ENCODE data around the gene KCTD2. TPM values are rescaled to one million over a fixed set of nuclear protein-coding genes. Genes with fewer than 3 reads are reported as not detected.

The KCTD2 gene
- total RNA-seq, 1 donor: 22.5 TPM

DNA sequence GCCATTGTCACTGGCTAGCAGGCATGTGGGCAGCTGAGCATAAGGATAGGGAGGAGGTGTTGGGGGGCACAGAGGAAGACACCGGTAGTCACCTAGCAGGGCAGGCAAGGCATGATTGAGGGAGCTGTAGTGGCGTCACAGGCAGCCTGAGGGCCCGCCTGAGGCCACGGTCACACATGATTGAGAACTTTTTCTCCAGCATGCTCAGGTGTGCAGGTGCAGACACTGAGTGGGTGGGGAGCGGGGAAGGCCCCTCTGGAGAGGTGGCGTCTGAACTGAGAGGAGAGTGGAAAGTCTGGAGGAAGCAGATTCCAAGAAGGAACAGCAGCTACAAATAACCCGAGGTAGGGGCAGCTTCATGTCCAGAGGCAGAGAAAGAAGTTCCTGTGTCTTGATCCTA is 51.8 kb downstream of the KCTD2 start:
- H3K4me3 ChIP-seq (ENCODE audit: low read depth, low read length): no peak overlapping the region
- TF ChIP-seq, protein P1, sequence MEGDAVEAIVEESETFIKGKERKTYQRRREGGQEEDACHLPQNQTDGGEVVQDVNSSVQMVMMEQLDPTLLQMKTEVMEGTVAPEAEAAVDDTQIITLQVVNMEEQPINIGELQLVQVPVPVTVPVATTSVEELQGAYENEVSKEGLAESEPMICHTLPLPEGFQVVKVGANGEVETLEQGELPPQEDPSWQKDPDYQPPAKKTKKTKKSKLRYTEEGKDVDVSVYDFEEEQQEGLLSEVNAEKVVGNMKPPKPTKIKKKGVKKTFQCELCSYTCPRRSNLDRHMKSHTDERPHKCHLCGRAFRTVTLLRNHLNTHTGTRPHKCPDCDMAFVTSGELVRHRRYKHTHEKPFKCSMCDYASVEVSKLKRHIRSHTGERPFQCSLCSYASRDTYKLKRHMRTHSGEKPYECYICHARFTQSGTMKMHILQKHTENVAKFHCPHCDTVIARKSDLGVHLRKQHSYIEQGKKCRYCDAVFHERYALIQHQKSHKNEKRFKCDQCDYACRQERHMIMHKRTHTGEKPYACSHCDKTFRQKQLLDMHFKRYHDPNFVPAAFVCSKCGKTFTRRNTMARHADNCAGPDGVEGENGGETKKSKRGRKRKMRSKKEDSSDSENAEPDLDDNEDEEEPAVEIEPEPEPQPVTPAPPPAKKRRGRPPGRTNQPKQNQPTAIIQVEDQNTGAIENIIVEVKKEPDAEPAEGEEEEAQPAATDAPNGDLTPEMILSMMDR (IDR thresholded peaks at IDR 0.05; ENCODE audit: insufficient read depth, low read depth, low read length): no peak
- DNase-seq (ENCODE audit: low read depth): no peak

DNA sequence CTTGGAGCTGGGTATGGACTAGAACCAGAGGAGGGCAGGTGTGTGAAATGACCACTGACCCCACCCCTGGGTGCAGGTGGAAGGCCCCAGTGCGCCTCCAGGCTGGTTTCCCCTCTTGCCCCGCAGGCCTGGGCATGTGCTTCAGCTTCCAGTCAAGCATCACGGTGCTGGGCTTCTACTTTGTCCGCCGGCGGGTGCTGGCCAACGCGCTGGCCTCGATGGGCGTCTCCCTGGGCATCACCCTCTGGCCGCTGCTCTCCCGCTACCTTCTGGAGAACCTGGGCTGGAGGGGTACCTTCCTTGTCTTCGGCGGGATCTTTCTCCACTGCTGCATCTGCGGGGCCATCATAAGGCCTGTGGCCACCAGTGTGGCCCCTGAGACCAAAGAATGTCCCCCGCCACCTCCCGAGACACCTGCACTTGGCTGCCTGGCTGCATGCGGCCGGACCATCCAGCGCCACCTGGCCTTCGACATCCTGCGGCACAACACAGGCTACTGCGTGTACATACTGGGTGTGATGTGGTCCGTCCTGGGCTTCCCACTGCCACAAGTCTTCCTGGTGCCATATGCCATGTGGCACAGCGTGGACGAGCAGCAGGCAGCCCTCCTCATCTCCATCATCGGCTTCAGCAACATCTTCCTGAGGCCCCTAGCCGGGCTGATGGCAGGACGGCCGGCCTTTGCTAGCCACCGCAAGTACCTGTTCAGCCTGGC is 53.0 kb downstream of the KCTD2 start:
- TF ChIP-seq, protein P1 (IDR thresholded peaks at IDR 0.05; ENCODE audit: insufficient read depth, low read depth, low read length): no peak
- H3K4me3 ChIP-seq (ENCODE audit: low read depth, low read length): no peak overlapping the region
- DNase-seq (ENCODE audit: low read depth): no peak

DNA sequence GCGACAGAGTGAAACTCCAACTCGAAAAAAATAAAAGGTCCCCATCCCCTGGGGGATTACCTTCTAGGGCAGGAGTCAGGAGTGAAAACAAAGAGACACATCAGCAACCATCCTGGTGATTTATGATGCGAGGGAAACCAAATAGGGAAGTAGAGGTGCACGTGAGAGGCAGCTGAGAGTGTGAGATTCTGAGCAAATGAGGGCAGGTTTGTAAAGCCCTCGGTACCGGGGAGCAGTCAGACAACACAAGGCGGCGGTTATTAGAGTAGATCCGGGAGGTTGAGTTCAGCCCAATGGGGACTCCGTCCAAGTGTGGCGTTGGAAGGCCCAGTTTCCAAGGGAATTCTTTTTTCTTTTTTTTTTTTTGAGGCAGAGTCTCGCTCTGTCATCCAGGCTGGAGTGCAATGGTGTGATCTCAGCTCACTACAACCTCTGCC is 55.4 kb downstream of the KCTD2 start:
- TF ChIP-seq, protein P1 (IDR thresholded peaks at IDR 0.05; ENCODE audit: insufficient read depth, low read depth, low read length): no peak
- no peak for DNase-seq (ENCODE audit: low read depth)
- H3K4me3 ChIP-seq (ENCODE audit: low read depth, low read length): no peak overlapping the region

DNA sequence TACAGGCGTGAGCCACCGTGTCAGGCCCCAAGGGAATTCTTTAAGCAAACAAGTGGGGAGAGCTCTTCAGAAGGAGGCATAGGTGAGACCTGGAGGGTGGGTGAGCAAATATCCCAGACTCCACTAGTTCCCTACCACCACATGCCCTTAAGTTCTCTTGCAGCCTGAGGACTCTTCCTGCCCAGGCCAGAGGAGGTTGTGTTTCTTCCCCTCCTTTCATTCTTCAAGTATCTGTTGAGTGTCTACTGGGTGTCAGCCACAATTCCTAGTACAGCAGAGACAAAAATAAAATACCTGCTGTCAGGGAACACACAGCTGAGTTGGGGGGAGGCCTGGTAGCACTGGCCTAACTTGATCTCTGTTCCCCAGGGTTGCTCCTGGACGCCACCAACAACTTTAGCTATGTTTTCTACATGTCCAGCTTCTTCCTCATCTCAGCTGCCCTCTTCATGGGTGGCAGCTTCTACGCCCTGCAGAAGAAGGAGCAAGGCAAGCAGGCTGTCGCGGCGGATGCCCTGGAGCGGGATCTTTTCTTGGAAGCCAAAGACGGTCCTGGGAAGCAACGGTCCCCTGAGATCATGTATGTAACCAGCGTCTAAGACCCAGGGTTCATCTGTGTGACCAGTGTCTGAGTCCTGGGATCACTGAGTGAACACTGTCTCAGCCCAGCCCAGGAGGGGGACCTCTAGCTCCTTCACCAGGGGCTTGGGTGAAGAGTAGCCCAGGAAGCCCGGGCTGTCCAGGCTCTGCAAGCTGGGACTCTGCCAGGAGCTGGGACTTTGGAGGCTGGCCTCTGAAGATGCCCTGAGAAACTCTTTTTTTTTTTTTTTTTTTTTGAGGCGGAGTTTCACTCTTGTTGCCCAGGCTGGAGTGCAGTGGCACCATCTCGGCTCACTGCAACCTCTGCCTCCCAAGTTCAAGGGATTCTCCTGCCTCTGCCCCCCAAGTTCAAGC is 56.9 kb downstream of the KCTD2 start:
- TF ChIP-seq, protein P1 (IDR thresholded peaks at IDR 0.05; ENCODE audit: insufficient read depth, low read depth, low read length): no peak

DNA sequence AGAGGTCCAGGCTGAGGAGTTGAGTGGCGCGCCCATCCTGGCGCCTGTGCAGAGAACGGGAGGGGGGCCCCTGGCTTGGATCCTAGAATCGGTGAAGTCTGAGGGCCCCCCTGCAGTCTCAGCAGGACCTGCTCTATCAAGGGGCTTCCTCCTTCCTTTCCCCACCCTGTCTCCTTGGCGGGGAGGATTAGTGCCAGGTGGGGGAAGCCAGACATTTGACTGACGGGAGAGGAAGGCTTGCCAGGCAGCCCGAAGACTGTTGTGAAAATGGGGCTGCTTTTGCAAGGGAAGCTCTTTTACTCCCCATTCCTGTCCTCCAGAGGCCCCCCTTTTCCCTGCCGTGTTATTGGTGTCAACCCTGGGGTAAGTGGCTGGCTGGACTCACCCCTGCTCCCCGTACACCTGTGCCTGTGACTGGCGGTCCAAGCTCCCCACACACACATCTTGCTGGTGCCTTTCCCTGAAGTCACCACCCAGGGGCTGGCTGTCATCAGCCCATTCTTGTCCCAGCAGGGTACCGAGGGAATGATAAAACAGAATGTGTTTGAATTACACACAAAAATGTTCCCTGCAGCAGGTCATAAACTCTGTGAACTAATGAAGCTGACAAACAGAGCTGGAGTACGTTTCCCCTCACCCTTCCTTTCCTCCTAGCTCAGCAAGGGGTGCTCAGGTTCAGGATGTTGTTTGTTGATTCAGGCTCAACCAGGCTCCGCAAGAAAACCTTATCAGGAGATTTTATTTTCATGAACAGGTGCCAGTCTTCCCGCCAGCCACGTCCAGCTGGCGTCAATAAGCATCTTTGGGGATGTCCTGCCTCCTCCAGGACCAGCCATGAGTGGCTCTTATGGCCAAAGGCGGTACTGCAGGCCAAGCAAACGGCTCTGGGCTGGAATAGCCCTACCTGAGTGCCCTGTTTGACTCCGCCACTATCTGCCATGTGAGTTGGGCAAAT is 58.4 kb downstream of the KCTD2 start:
- no peak overlapping the region for H3K4me3 ChIP-seq (ENCODE audit: low read depth, low read length)
- TF ChIP-seq, protein P1 (IDR thresholded peaks at IDR 0.05; ENCODE audit: insufficient read depth, low read depth, low read length): peak; percentile 84
- DNase-seq (ENCODE audit: low read depth): no peak

More for the DNA sequence above, 56.9 kb downstream of the KCTD2 start:
- H3K4me3 ChIP-seq (ENCODE audit: low read depth, low read length): no peak overlapping the region
- DNase-seq (ENCODE audit: low read depth): no peak

DNA sequence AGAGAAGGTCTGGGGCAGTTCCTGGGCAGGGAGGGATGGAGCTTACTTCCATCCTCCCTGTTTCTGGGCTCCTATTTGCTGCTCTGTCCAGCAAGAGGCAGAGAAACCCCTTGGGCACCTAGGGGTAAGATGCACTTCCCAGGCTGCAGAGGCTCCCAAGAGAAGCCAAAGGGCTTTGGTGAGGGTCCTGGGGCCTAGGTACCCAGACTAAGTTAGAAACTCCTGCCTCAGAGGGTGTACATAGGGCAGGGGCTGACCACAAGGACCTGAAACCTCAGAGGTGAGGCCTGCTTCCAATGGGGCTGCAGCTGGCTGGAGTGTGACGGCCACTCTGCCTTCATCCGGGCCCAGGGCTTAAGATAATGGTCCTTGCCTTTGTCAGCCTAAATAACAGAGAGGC is 61.2 kb downstream of the KCTD2 start:
- no peak overlapping the region for H3K4me3 ChIP-seq (ENCODE audit: low read depth, low read length)
- DNase-seq (ENCODE audit: low read depth): no peak
- TF ChIP-seq, protein P1 (IDR thresholded peaks at IDR 0.05; ENCODE audit: insufficient read depth, low read depth, low read length): no peak

Data from fibroblast of villous mesenchyme (primary cell).